Ishikawa (cell line): ENCODE measurements around the gene KRTAP5-1.

Experiments used
- CEBPB ChIP-seq: IDR thresholded peaks from 2 replicates; pipeline ENCODE4 v1.6.1; 2012
- CREB1 ChIP-seq: IDR thresholded peaks from 2 replicates; pipeline ENCODE4 v1.6.1; 2012; ENCODE audit warnings: low read depth
- EGR1 ChIP-seq: IDR thresholded peaks from 2 replicates; pipeline ENCODE4 v1.6.1; 2012
- EP300 ChIP-seq: IDR thresholded peaks from 2 replicates; pipeline ENCODE4 v1.6.1; 2012; ENCODE audit warnings: borderline replicate concordance
- FOXM1 ChIP-seq: IDR thresholded peaks from 2 replicates; pipeline ENCODE4 v1.6.1; 2012; ENCODE audit warnings: low read depth, borderline replicate concordance
- RAD21 ChIP-seq: IDR thresholded peaks from 2 replicates; pipeline ENCODE4 v1.6.1; 2012; ENCODE audit warnings: low read depth
- TAF1 ChIP-seq: IDR thresholded peaks from 2 replicates; pipeline ENCODE4 v1.6.1; 2012; ENCODE audit warnings: low read depth, mild to moderate bottlenecking
- TCF12 ChIP-seq: IDR thresholded peaks from 2 replicates; pipeline ENCODE4 v1.6.1; 2012; ENCODE audit warnings: low read depth
- TEAD4 ChIP-seq: IDR thresholded peaks from 2 replicates; pipeline ENCODE4 v1.6.1; 2012
- YY1 ChIP-seq: IDR thresholded peaks from 2 replicates; pipeline ENCODE4 v1.6.1; 2012; ENCODE audit warnings: low read depth
- ZBTB7A ChIP-seq: IDR thresholded peaks from 2 replicates; pipeline ENCODE4 v1.6.1; 2012; ENCODE audit warnings: low read depth
- TF ChIP-seq, protein P1 (sequence below): IDR thresholded peaks from 2 replicates; pipeline ENCODE4 v1.6.1; 2012; ENCODE audit warnings: low read depth, mild to moderate bottlenecking
- TF ChIP-seq, protein P2 (sequence below): IDR thresholded peaks from 2 replicates; pipeline ENCODE4 v1.6.1; 2012
- TF ChIP-seq, protein P3 (sequence below): IDR thresholded peaks from 2 replicates; pipeline ENCODE4 v1.6.1; 2012

DNA sequence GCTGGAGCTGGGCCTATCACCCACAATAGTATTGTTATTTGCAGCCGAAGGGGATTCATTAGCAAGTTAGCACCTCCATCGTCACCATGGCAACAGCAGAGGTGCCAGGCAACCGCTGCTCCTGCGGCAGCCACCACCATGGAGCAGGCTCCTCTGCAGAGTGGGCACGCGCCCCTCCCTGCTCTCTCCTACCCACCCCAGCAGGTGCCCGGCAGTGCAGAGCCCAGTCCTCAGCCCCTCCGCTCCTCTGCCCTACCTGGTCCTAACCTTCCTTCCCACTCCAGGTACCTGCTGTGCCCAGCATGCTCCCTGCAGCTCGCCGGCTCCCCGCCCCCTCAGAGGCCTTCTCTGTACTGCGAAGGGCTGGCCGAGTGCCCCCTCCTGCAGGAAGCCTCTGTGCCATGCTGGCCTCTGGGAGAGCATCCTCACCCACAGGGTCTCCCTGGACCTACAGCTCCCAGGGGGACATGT, 16.6 kb downstream of the KRTAP5-1 start:
- TF ChIP-seq EP300 (no peak), YY1 (no peak), RAD21 (no peak), CREB1 (no peak), TEAD4 (no peak), EGR1 (no peak), ZBTB7A (no peak), TAF1 (no peak), CEBPB (no peak), FOXM1 (no peak), TCF12 (no peak)
- TF ChIP-seq, protein P1, sequence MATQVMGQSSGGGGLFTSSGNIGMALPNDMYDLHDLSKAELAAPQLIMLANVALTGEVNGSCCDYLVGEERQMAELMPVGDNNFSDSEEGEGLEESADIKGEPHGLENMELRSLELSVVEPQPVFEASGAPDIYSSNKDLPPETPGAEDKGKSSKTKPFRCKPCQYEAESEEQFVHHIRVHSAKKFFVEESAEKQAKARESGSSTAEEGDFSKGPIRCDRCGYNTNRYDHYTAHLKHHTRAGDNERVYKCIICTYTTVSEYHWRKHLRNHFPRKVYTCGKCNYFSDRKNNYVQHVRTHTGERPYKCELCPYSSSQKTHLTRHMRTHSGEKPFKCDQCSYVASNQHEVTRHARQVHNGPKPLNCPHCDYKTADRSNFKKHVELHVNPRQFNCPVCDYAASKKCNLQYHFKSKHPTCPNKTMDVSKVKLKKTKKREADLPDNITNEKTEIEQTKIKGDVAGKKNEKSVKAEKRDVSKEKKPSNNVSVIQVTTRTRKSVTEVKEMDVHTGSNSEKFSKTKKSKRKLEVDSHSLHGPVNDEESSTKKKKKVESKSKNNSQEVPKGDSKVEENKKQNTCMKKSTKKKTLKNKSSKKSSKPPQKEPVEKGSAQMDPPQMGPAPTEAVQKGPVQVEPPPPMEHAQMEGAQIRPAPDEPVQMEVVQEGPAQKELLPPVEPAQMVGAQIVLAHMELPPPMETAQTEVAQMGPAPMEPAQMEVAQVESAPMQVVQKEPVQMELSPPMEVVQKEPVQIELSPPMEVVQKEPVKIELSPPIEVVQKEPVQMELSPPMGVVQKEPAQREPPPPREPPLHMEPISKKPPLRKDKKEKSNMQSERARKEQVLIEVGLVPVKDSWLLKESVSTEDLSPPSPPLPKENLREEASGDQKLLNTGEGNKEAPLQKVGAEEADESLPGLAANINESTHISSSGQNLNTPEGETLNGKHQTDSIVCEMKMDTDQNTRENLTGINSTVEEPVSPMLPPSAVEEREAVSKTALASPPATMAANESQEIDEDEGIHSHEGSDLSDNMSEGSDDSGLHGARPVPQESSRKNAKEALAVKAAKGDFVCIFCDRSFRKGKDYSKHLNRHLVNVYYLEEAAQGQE: no peak
- TF ChIP-seq, protein P2, sequence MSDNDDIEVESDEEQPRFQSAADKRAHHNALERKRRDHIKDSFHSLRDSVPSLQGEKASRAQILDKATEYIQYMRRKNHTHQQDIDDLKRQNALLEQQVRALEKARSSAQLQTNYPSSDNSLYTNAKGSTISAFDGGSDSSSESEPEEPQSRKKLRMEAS: no peak
- TF ChIP-seq, protein P3, sequence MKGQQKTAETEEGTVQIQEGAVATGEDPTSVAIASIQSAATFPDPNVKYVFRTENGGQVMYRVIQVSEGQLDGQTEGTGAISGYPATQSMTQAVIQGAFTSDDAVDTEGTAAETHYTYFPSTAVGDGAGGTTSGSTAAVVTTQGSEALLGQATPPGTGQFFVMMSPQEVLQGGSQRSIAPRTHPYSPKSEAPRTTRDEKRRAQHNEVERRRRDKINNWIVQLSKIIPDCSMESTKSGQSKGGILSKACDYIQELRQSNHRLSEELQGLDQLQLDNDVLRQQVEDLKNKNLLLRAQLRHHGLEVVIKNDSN: no peak
